Hepatocyte (in vitro differentiated cells): ENCODE data around the gene CENPL.

ENCODE experiments used
- EZH2phosphoT487 ChIP-seq: fragments of 200-600 bp; sonication (generic); IDR thresholded peaks from one replicate; pipeline ENCODE4 v1.6.1; 2018; ENCODE audit warnings: antibody characterized with exemption, mild to moderate bottlenecking, low read depth, moderate library complexity; ENCODE audit not compliant: unreplicated experiment, severe bottlenecking
- TF ChIP-seq, protein P1 (sequence below): fragments of 200-600 bp; sonication (generic); IDR thresholded peaks from 2 replicates; pipeline ENCODE4 v1.5.1; 2016; ENCODE audit warnings: antibody characterized with exemption, mild to moderate bottlenecking; ENCODE audit not compliant: poor library complexity

DNA sequence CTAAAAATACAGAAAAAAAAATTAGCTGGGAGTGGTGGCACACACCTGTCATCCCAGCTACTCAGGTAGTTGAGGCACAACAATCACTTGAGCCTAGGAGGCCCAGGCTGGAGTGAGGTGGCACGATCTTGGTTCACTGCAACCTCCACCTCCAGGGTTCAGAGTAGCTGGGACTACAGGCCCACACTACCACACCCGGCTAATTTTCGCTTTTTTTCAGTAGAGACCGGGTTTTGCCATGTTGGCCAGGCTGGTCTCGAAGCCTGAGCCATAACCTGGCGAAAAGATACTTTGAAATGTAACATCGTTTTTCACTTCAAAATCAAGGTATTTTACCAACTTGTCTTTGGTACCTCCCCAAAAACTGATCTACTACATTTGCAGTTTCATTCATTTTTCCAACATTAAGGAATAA lies 37.1 kb upstream of the CENPL start:
- TF ChIP-seq EZH2phosphoT487: no peak
- TF ChIP-seq, protein P1, sequence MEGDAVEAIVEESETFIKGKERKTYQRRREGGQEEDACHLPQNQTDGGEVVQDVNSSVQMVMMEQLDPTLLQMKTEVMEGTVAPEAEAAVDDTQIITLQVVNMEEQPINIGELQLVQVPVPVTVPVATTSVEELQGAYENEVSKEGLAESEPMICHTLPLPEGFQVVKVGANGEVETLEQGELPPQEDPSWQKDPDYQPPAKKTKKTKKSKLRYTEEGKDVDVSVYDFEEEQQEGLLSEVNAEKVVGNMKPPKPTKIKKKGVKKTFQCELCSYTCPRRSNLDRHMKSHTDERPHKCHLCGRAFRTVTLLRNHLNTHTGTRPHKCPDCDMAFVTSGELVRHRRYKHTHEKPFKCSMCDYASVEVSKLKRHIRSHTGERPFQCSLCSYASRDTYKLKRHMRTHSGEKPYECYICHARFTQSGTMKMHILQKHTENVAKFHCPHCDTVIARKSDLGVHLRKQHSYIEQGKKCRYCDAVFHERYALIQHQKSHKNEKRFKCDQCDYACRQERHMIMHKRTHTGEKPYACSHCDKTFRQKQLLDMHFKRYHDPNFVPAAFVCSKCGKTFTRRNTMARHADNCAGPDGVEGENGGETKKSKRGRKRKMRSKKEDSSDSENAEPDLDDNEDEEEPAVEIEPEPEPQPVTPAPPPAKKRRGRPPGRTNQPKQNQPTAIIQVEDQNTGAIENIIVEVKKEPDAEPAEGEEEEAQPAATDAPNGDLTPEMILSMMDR: no peak
